K562 (cell line): ENCODE results near the gene SEBOX. TPM values are rescaled to one million over a fixed set of nuclear protein-coding genes. Genes with fewer than 3 reads are reported as not detected.

Experiments
- ATF1 ChIP-seq, 2 experiments: fragments of 450-650 bp in 1 of 2; IDR thresholded peaks; 2 replicates each; pipeline ENCODE4 v1.6.1; 2016; ENCODE audit warnings: missing compliant biosample characterization in 1 of 2, missing genetic modification characterization in 1 of 2
- CC2D1A ChIP-seq: fragments of 450-650 bp; IDR thresholded peaks from 2 replicates; pipeline ENCODE4 v1.6.1; 2017; ENCODE audit warnings: mild to moderate bottlenecking
- ETV5 ChIP-seq: sonication (generic); formaldehyde crosslinking; IDR thresholded peaks from 2 replicates; pipeline ENCODE4 v1.4.0; 2020; ENCODE audit warnings: low read depth, mild to moderate bottlenecking, missing genetic modification reagents
- HDAC2 ChIP-seq: fragments of 450-650 bp; IDR thresholded peaks from 2 replicates; pipeline ENCODE4 v1.6.1; 2016; ENCODE audit warnings: mild to moderate bottlenecking
- MYC ChIP-seq, 2 experiments: fragments of 250-450 bp in 1 of 2; sonication (Bioruptor Pico) in 1 of 2; IDR thresholded peaks; 2 replicates each; pipeline versions ENCODE4 v1.5.1 to v1.6.1; 2012 to 2021; ENCODE audit warnings: low read depth in 2 of 2, borderline replicate concordance in 1 of 2, improper control_type of control experiment in 1 of 2, low read length in 1 of 2, mild to moderate bottlenecking in 1 of 2, moderate library complexity in 1 of 2
- NFIC ChIP-seq: fragments of 450-650 bp; IDR thresholded peaks from 2 replicates; pipeline ENCODE4 v1.6.1; 2017; ENCODE audit warnings: mild to moderate bottlenecking, inconsistent platforms
- POLR3G ChIP-seq: IDR thresholded peaks from 2 replicates; pipeline ENCODE4 v1.6.1; 2011; ENCODE audit not compliant: insufficient read length, insufficient replicate concordance; ENCODE audit errors: extremely low read depth
- ZZZ3 ChIP-seq: fragments of 450-650 bp; IDR thresholded peaks from 2 replicates; pipeline ENCODE4 v1.6.1; 2016; ENCODE audit warnings: antibody characterized with exemption, mild to moderate bottlenecking, moderate library complexity
- polyA plus RNA-seq, 8 experiments: library from polyadenylated mRNA; depleted of rRNA in 4 of 8; stranded (reverse) in 5 of 8; unstranded in 3 of 8; fragments of >200 nt; fragmentation: Nextera tagmentation in 2 of 8; fragmentation: Illumina TruSeq in 1 of 8; extraction: Ambion mirVana in 2 of 8; extraction: Trizol in 1 of 8; gene quantifications; 2 replicates each; pipeline versions ENCODE4 v1.2.1 to v1.2.3, GENCODE V29; 2011 to 2014; ENCODE audit warnings: inconsistent platforms in 1 of 8, missing spikeins in 1 of 8
- total RNA-seq, 7 experiments: library from RNA; depleted of rRNA in 6 of 7; stranded (reverse); fragments of >200 nt in 6 of 7; fragmentation: Illumina TruSeq in 2 of 7; extraction: Trizol in 2 of 7; gene quantifications; 2 replicates each; pipeline versions ENCODE4 v1.2.1 to v1.2.3, GENCODE V29; 2011 to 2021; ENCODE audit warnings: low replicate concordance in 1 of 7
- TF ChIP-seq, protein P1 (sequence below), 2 experiments: fragments of 450-650 bp in 1 of 2; sonication (generic) in 1 of 2; formaldehyde crosslinking; conservative IDR thresholded peaks; 2 replicates each; pipeline versions ENCODE4 v1.4.0 to v1.8.1; 2020 to 2022; ENCODE audit warnings: mild to moderate bottlenecking in 1 of 2, missing genetic modification reagents in 1 of 2
- TF ChIP-seq, protein P2 (sequence below), 3 experiments: fragments of 200-800 bp in 1 of 3; fragments of 250-450 bp in 1 of 3; fragments of 450-650 bp in 1 of 3; sonication (Bioruptor Pico) in 1 of 3; sonication (Bioruptor generic) in 1 of 3; formaldehyde crosslinking in 1 of 3; IDR thresholded peaks; 2 replicates each; pipeline versions ENCODE4 v1.6.1 to v1.8.0; 2016 to 2022; ENCODE audit warnings: mild to moderate bottlenecking in 2 of 3, missing genetic modification characterization in 2 of 3, missing compliant biosample characterization in 1 of 3, moderate library complexity in 1 of 3
- TF ChIP-seq, protein P3 (sequence below), 2 experiments: fragments of 450-650 bp in 1 of 2; sonication (generic) in 1 of 2; formaldehyde crosslinking in 1 of 2; IDR thresholded peaks; 2 replicates each; pipeline versions ENCODE4 v1.7.1 to v1.9.0; 2016 to 2022; ENCODE audit warnings: inconsistent platforms in 1 of 2, mild to moderate bottlenecking in 1 of 2, missing genetic modification reagents in 1 of 2

Gene SEBOX
- total and polyA plus RNA-seq, 9 of the 15 experiments (the other 6 are each of a cell fraction or from before 2014, with no cell fraction given) = not detected

DNA sequence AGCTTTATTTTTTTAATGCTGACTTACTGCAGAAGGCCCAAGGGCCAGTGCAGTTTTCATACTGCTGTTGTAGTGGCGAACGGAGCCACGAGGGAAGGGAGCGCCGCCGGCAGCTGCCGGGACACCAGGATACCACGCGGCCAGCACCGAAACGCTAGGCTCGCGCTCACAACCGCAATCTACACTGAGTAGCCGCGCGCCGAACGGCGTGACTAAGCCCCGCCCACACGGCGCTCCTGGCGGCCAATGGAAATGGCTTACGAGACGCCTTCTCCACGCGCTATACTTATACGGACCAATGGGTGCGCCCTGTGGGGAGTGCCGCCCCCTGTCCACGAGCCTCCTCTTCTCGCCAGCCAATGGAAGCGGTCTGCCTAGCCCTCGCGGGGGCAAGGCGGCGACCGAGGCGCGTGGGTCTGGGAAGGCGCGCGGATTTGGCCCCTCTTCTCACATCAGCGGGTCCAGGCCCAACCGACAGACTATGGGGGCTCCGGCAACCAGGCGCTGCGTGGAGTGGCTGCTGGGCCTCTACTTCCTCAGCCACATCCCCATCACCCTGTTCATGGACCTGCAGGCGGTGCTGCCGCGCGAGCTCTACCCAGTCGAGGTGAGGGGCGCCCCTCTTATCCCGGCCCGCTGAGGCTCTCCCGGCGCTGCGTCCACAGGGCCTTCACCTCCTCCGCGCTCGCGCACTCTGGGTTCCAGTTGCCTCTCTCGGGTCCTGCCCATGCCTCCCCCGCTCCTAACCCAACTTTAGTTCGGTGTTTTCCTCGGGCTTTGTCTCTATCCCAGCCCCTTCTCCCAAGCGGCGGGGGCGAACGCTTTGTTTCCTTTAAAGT, 46.0 kb downstream of the SEBOX start, which contains the start of gene TMEM97 (continued):
- TF ChIP-seq, protein P1, sequence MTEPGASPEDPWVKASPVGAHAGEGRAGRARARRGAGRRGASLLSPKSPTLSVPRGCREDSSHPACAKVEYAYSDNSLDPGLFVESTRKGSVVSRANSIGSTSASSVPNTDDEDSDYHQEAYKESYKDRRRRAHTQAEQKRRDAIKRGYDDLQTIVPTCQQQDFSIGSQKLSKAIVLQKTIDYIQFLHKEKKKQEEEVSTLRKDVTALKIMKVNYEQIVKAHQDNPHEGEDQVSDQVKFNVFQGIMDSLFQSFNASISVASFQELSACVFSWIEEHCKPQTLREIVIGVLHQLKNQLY (CRISPR knock-in tag; conservative IDR thresholded peaks at IDR 0.05) = 0 out of 4 replicates have a peak, but pooled peaks of 1 of the 2 experiments have one; percentile 35
- peak; percentile 43; the same call in 1 of the 2 replicates for TF ChIP-seq NFIC
- no peak for TF ChIP-seq ETV5 (CRISPR knock-in tag)
- TF ChIP-seq ZZZ3 = no peak
- peak; percentile 51; the same call in 1 of the 2 replicates for TF ChIP-seq ATF1 (CRISPR knock-in tag; IDR thresholded peaks at IDR 0.05)
- peak; percentile 96 for TF ChIP-seq ATF1 (tag; IDR thresholded peaks at IDR 0.05)
- TF ChIP-seq, protein P2, sequence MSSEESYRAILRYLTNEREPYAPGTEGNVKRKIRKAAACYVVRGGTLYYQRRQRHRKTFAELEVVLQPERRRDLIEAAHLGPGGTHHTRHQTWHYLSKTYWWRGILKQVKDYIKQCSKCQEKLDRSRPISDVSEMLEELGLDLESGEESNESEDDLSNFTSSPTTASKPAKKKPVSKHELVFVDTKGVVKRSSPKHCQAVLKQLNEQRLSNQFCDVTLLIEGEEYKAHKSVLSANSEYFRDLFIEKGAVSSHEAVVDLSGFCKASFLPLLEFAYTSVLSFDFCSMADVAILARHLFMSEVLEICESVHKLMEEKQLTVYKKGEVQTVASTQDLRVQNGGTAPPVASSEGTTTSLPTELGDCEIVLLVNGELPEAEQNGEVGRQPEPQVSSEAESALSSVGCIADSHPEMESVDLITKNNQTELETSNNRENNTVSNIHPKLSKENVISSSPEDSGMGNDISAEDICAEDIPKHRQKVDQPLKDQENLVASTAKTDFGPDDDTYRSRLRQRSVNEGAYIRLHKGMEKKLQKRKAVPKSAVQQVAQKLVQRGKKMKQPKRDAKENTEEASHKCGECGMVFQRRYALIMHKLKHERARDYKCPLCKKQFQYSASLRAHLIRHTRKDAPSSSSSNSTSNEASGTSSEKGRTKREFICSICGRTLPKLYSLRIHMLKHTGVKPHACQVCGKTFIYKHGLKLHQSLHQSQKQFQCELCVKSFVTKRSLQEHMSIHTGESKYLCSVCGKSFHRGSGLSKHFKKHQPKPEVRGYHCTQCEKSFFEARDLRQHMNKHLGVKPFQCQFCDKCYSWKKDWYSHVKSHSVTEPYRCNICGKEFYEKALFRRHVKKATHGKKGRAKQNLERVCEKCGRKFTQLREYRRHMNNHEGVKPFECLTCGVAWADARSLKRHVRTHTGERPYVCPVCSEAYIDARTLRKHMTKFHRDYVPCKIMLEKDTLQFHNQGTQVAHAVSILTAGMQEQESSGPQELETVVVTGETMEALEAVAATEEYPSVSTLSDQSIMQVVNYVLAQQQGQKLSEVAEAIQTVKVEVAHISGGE (CRISPR knock-in tag; IDR thresholded peaks at IDR 0.05) = 0 out of 6 replicates have a peak, but pooled peaks of 1 of the 3 experiments have one; percentile 11
- TF ChIP-seq CC2D1A = no peak
- TF ChIP-seq MYC (IDR thresholded peaks at IDR 0.05; ENCODE audit: low read depth, low read length) = peak; percentile 97
- TF ChIP-seq MYC (CRISPR knock-in tag; IDR thresholded peaks at IDR 0.05; ENCODE audit: borderline replicate concordance, low read depth) = no peak
- TF ChIP-seq POLR3G = no peak
- TF ChIP-seq, protein P3, sequence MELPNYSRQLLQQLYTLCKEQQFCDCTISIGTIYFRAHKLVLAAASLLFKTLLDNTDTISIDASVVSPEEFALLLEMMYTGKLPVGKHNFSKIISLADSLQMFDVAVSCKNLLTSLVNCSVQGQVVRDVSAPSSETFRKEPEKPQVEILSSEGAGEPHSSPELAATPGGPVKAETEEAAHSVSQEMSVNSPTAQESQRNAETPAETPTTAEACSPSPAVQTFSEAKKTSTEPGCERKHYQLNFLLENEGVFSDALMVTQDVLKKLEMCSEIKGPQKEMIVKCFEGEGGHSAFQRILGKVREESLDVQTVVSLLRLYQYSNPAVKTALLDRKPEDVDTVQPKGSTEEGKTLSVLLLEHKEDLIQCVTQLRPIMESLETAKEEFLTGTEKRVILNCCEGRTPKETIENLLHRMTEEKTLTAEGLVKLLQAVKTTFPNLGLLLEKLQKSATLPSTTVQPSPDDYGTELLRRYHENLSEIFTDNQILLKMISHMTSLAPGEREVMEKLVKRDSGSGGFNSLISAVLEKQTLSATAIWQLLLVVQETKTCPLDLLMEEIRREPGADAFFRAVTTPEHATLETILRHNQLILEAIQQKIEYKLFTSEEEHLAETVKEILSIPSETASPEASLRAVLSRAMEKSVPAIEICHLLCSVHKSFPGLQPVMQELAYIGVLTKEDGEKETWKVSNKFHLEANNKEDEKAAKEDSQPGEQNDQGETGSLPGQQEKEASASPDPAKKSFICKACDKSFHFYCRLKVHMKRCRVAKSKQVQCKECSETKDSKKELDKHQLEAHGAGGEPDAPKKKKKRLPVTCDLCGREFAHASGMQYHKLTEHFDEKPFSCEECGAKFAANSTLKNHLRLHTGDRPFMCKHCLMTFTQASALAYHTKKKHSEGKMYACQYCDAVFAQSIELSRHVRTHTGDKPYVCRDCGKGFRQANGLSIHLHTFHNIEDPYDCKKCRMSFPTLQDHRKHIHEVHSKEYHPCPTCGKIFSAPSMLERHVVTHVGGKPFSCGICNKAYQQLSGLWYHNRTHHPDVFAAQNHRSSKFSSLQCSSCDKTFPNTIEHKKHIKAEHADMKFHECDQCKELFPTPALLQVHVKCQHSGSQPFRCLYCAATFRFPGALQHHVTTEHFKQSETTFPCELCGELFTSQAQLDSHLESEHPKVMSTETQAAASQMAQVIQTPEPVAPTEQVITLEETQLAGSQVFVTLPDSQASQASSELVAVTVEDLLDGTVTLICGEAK (IDR thresholded peaks at IDR 0.05) = no peak; the same call in none of the 2 replicates
- TF ChIP-seq, protein P3 (CRISPR knock-in tag; IDR thresholded peaks at IDR 0.05) = no peak
- TF ChIP-seq HDAC2 = peak; percentile 89
